Measurements from ENCODE around the gene TAB2. TPM values are rescaled to one million over a fixed set of nuclear protein-coding genes. Genes with fewer than 3 reads are reported as not detected.

TAB2 gene
- total and polyA plus RNA-seq, 9 donors, result 31.2 to 67.6 (median 55.9) TPM

- H3K27me3 ChIP-seq (ENCODE audit: control insufficient read depth, insufficient read depth, low read length), result no peaks in the 10 kb centered on the region
- no peak overlapping the region for H3K4me3 ChIP-seq (ENCODE audit: low read length)
- DNase-seq, result peak; percentile 21
- H3K27ac ChIP-seq (ENCODE audit: low read length), result no peak overlapping the region
- WGBS (ENCODE audit: insufficient coverage), result 90% methylated on average over 2 of the region's 5 CpGs
- H3K9me3 ChIP-seq (replicated peaks; ENCODE audit: control insufficient read depth, low read depth, low read length), result no peaks in the 10 kb centered on the region
- peaks cover 22% of the 10 kb centered on the region for H3K36me3 ChIP-seq (ENCODE audit: control insufficient read depth, insufficient read depth, low read length)
- no peaks in the 10 kb centered on the region for H3K4me1 ChIP-seq (ENCODE audit: control insufficient read depth, insufficient read depth, low read length)
These were observed 88.6 kb downstream of the TAB2 start for GRCh38 chr6:149405823-149406765.

- no CpG with 5 or more reads among the region's 3 CpGs for WGBS (ENCODE audit: insufficient coverage)
- H3K36me3 ChIP-seq (ENCODE audit: control insufficient read depth, insufficient read depth, low read length), result peaks cover 14% of the 10 kb centered on the region
- H3K27ac ChIP-seq (ENCODE audit: low read length), result no peak overlapping the region
- no peak for DNase-seq
- H3K27me3 ChIP-seq (ENCODE audit: control insufficient read depth, insufficient read depth, low read length), result no peaks in the 10 kb centered on the region
- no peaks in the 10 kb centered on the region for H3K4me1 ChIP-seq (ENCODE audit: control insufficient read depth, insufficient read depth, low read length)
- no peaks in the 10 kb centered on the region for H3K9me3 ChIP-seq (replicated peaks; ENCODE audit: control insufficient read depth, low read depth, low read length)
- no peak overlapping the region for H3K4me3 ChIP-seq (ENCODE audit: low read length)
These were observed 92.1 kb downstream of the TAB2 start for GRCh38 chr6:149409617-149410016.

- H3K27ac ChIP-seq (ENCODE audit: low read length), result no peak overlapping the region
- H3K4me3 ChIP-seq (ENCODE audit: low read length), result no peak overlapping the region
These were observed 93.0 kb downstream of the TAB2 start for GRCh38 chr6:149410557-149410956.

GRCh38 chr6:149414009-149414408, 96.5 kb downstream of the TAB2 start:
- Histone ChIP-seq H3K9me3 (replicated peaks; ENCODE audit: control insufficient read depth, low read depth, low read length) (peaks cover 7% of the 10 kb centered on the region), H3K36me3 (ENCODE audit: control insufficient read depth, insufficient read depth, low read length) (peaks cover 14% of the 10 kb centered on the region), H3K4me1 (ENCODE audit: control insufficient read depth, insufficient read depth, low read length) (no peaks in the 10 kb centered on the region), H3K4me3 (ENCODE audit: low read length) (no peak overlapping the region), H3K27me3 (ENCODE audit: control insufficient read depth, insufficient read depth, low read length) (no peaks in the 10 kb centered on the region), H3K27ac (ENCODE audit: low read length) (no peak overlapping the region)
- 100% methylated on average over 1 of the region's 4 CpGs for WGBS (ENCODE audit: insufficient coverage)
- no peak for DNase-seq

More at GRCh38 chr6:149410557-149410956, 93.0 kb downstream of the TAB2 start:
- Histone ChIP-seq H3K27me3 (ENCODE audit: control insufficient read depth, insufficient read depth, low read length) (no peaks in the 10 kb centered on the region), H3K36me3 (ENCODE audit: control insufficient read depth, insufficient read depth, low read length) (peaks cover 14% of the 10 kb centered on the region), H3K4me1 (ENCODE audit: control insufficient read depth, insufficient read depth, low read length) (no peaks in the 10 kb centered on the region), H3K9me3 (replicated peaks; ENCODE audit: control insufficient read depth, low read depth, low read length) (no peaks in the 10 kb centered on the region)
- DNase-seq, result no peak

- peaks cover 7% of the 10 kb centered on the region for H3K9me3 ChIP-seq (replicated peaks; ENCODE audit: control insufficient read depth, low read depth, low read length)
- H3K4me1 ChIP-seq (ENCODE audit: control insufficient read depth, insufficient read depth, low read length), result no peaks in the 10 kb centered on the region
- H3K27ac ChIP-seq (ENCODE audit: low read length), result no peak overlapping the region
- no peaks in the 10 kb centered on the region for H3K27me3 ChIP-seq (ENCODE audit: control insufficient read depth, insufficient read depth, low read length)
- WGBS (ENCODE audit: insufficient coverage), result 100% methylated on average over 2 of the region's 4 CpGs
- no peak for DNase-seq
- H3K36me3 ChIP-seq (ENCODE audit: control insufficient read depth, insufficient read depth, low read length), result peaks cover 7% of the 10 kb centered on the region
- no peak overlapping the region for H3K4me3 ChIP-seq (ENCODE audit: low read length)
These were observed 97.3 kb downstream of the TAB2 start for GRCh38 chr6:149414821-149415220.

- Histone ChIP-seq H3K36me3 (ENCODE audit: control insufficient read depth, insufficient read depth, low read length) (no peaks in the 10 kb centered on the region), H3K4me3 (ENCODE audit: low read length) (no peak overlapping the region), H3K4me1 (ENCODE audit: control insufficient read depth, insufficient read depth, low read length) (peaks cover 3% of the 10 kb centered on the region), H3K9me3 (replicated peaks; ENCODE audit: control insufficient read depth, low read depth, low read length) (peaks cover 7% of the 10 kb centered on the region), H3K27me3 (ENCODE audit: control insufficient read depth, insufficient read depth, low read length) (no peaks in the 10 kb centered on the region), H3K27ac (ENCODE audit: low read length) (no peak overlapping the region)
- 90% methylated on average over 7 of the region's 13 CpGs for WGBS (ENCODE audit: insufficient coverage)
- DNase-seq, result no peak
These were observed 102.3 kb downstream of the TAB2 start for GRCh38 chr6:149419696-149420404.

GRCh38 chr6:149421132-149421531, 103.6 kb downstream of the TAB2 start:
- H3K27me3 ChIP-seq (ENCODE audit: control insufficient read depth, insufficient read depth, low read length), result no peaks in the 10 kb centered on the region
- no peak overlapping the region for H3K27ac ChIP-seq (ENCODE audit: low read length)
- H3K4me3 ChIP-seq (ENCODE audit: low read length), result no peak overlapping the region
- H3K4me1 ChIP-seq (ENCODE audit: control insufficient read depth, insufficient read depth, low read length), result peaks cover 3% of the 10 kb centered on the region
- no CpG with 5 or more reads among the region's 5 CpGs for WGBS (ENCODE audit: insufficient coverage)
- no peaks in the 10 kb centered on the region for H3K36me3 ChIP-seq (ENCODE audit: control insufficient read depth, insufficient read depth, low read length)
- DNase-seq, result no peak
- H3K9me3 ChIP-seq (replicated peaks; ENCODE audit: control insufficient read depth, low read depth, low read length), result peaks cover 7% of the 10 kb centered on the region

- no peak for DNase-seq
- Histone ChIP-seq H3K27me3 (ENCODE audit: control insufficient read depth, insufficient read depth, low read length) (no peaks in the 10 kb centered on the region), H3K27ac (ENCODE audit: low read length) (no peak overlapping the region), H3K9me3 (replicated peaks; ENCODE audit: control insufficient read depth, low read depth, low read length) (no peaks in the 10 kb centered on the region), H3K4me3 (ENCODE audit: low read length) (no peak overlapping the region), H3K36me3 (ENCODE audit: control insufficient read depth, insufficient read depth, low read length) (no peaks in the 10 kb centered on the region), H3K4me1 (ENCODE audit: control insufficient read depth, insufficient read depth, low read length) (peaks cover 3% of the 10 kb centered on the region)
- 88% methylated on average over 2 of the region's 4 CpGs for WGBS (ENCODE audit: insufficient coverage)
These were observed 105.1 kb downstream of the TAB2 start for GRCh38 chr6:149422581-149422980.

GRCh38 chr6:149423964-149424440, 106.5 kb downstream of the TAB2 start:
- Histone ChIP-seq H3K4me1 (ENCODE audit: control insufficient read depth, insufficient read depth, low read length) (peaks cover 3% of the 10 kb centered on the region), H3K27me3 (ENCODE audit: control insufficient read depth, insufficient read depth, low read length) (no peaks in the 10 kb centered on the region), H3K4me3 (ENCODE audit: low read length) (no peak overlapping the region), H3K9me3 (replicated peaks; ENCODE audit: control insufficient read depth, low read depth, low read length) (no peaks in the 10 kb centered on the region), H3K36me3 (ENCODE audit: control insufficient read depth, insufficient read depth, low read length) (no peaks in the 10 kb centered on the region), H3K27ac (ENCODE audit: low read length) (peak overlapping the region; percentile 70)
- 21% methylated on average over 7 of the region's 7 CpGs for WGBS (ENCODE audit: insufficient coverage)
- no peak for DNase-seq

GRCh38 chr6:149425224-149425623, 107.7 kb downstream of the TAB2 start:
- Histone ChIP-seq H3K9me3 (replicated peaks; ENCODE audit: control insufficient read depth, low read depth, low read length) (no peaks in the 10 kb centered on the region), H3K27me3 (ENCODE audit: control insufficient read depth, insufficient read depth, low read length) (peaks cover 2% of the 10 kb centered on the region)
- 83% methylated on average over 8 of the region's 8 CpGs for WGBS (ENCODE audit: insufficient coverage)

More at GRCh38 chr6:149425224-149425623, 107.7 kb downstream of the TAB2 start:
- Histone ChIP-seq H3K27ac (ENCODE audit: low read length) (no peak overlapping the region), H3K4me1 (ENCODE audit: control insufficient read depth, insufficient read depth, low read length) (peaks cover 3% of the 10 kb centered on the region), H3K4me3 (ENCODE audit: low read length) (no peak overlapping the region), H3K36me3 (ENCODE audit: control insufficient read depth, insufficient read depth, low read length) (no peaks in the 10 kb centered on the region)
- DNase-seq, result no peak

All from muscle of leg (tissue), 11 donors.